ENCODE results near the gene TOMM34. TPM values are rescaled to one million over a fixed set of nuclear protein-coding genes. Genes with fewer than 3 reads are reported as not detected.

TOMM34 gene
- total RNA-seq, 4 donors from 2014 or later, result 11.4 to 19.5 (median 16.7) TPM

- WGBS, 2 donors, result 1 to 3% methylated on average over 10 to 11 of the region's 13 CpGs
- peak overlapping the region; percentile 76 to 82 (median 79) for H3K4me3 ChIP-seq
- peaks cover 7 to 48% (median 10%) of the 10 kb centered on the region in 3 donors for H3K4me1 ChIP-seq
- peaks cover 9 to 18% (median 10%) of the 10 kb centered on the region in 3 donors for H3K36me3 ChIP-seq
- DNase-seq, result no peak
- TF ChIP-seq CTCF (IDR thresholded peaks at IDR 0.05) (peak in 1 of 6 experiments; percentile 3), POLR2A (IDR thresholded peaks at IDR 0.05) (no peak)
- intact Hi-C loops (cut with DNase I), result no loop called here
- no peaks in the 10 kb centered on the region for H3K27me3 ChIP-seq
- H3K9me3 ChIP-seq, result no peaks in the 10 kb centered on the region
- peak overlapping the region; percentile 82 to 90 (median 87) for H3K27ac ChIP-seq
Observed at GRCh38 chr20:44959638-44960102, 527 bp downstream of the TOMM34 start.

DNA sequence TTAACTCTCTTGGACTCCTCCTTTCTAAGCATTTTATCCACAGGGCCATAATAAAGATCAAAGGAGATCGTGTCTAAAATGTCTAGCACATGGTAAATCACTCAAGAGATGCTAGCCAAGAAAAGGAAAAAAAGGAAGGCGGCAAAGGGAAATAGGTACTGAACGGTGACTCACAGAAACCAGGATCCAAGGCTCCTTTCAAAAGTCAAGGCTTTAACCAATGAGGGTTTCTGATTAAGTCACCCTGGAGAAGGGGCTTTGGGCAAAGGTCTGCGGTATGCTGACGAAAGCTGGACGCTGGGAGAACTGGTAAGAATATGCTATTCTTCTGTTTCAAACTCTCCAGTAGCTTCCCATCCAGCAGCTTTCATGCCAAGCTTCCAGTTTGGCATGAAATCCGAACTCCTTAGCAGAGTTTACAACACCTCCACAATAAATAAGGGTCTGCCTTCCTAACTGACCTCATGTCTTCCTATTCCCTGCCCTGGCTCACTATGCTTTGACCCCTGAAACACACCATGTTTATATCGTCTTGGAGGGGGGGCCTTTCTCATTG is 1.0 kb downstream of the TOMM34 start:
- peak overlapping the region; percentile 82 to 90 (median 87) for H3K27ac ChIP-seq
- peaks cover 7 to 48% (median 10%) of the 10 kb centered on the region in 3 donors for H3K4me1 ChIP-seq
- no peaks in the 10 kb centered on the region for H3K9me3 ChIP-seq
- WGBS, 2 donors, result 11 to 12% methylated on average over 8 of the region's 8 CpGs
- intact Hi-C loops (cut with DNase I), result no loop called here
- DNase-seq, result no peak
- peaks cover 12 to 24% (median 14%) of the 10 kb centered on the region in 3 donors for H3K36me3 ChIP-seq
- H3K27me3 ChIP-seq, result no peaks in the 10 kb centered on the region
- peak overlapping the region; percentile 76 to 82 (median 79) for H3K4me3 ChIP-seq
- TF ChIP-seq POLR2A (IDR thresholded peaks at IDR 0.05), result no peak
- TF ChIP-seq CTCF (IDR thresholded peaks at IDR 0.05), result no peak

GRCh38 chr20:44958276-44958675 is 1.9 kb downstream of the TOMM34 start:
- DNase-seq, result no peak
- H3K27me3 ChIP-seq, result no peaks in the 10 kb centered on the region
- intact Hi-C loops (cut with DNase I), result no loop called here
- 94% methylated on average over 7 to 8 of the region's 8 CpGs for WGBS, 2 donors
- no peak overlapping the region for H3K27ac ChIP-seq
- H3K36me3 ChIP-seq, result peaks cover 18 to 32% (median 18%) of the 10 kb centered on the region in 3 donors
- no peaks in the 10 kb centered on the region for H3K9me3 ChIP-seq
- TF ChIP-seq POLR2A (IDR thresholded peaks at IDR 0.05) (no peak), CTCF (IDR thresholded peaks at IDR 0.05) (no peak)
- peaks cover 7 to 48% (median 10%) of the 10 kb centered on the region in 3 donors for H3K4me1 ChIP-seq
- no peak overlapping the region for H3K4me3 ChIP-seq

GRCh38 chr20:44956410-44956809 is 3.8 kb downstream of the TOMM34 start:
- Histone ChIP-seq H3K27ac (no peak overlapping the region), H3K9me3 (no peaks in the 10 kb centered on the region), H3K36me3 (peaks cover 24 to 51% (median 28%) of the 10 kb centered on the region in 3 donors), H3K4me3 (no peak overlapping the region), H3K27me3 (no peaks in the 10 kb centered on the region), H3K4me1 (peaks cover 7 to 48% (median 10%) of the 10 kb centered on the region in 3 donors)
- intact Hi-C loops (cut with DNase I), result no loop called here
- 62 to 79% methylated on average over 2 to 3 of the region's 3 CpGs for WGBS, 2 donors
- TF ChIP-seq CTCF (IDR thresholded peaks at IDR 0.05), result no peak
- no peak for TF ChIP-seq POLR2A (IDR thresholded peaks at IDR 0.05)
- no peak for DNase-seq

GRCh38 chr20:44955270-44955669 is 4.9 kb downstream of the TOMM34 start:
- WGBS, 2 donors, result 83 to 89% methylated on average over 4 of the region's 4 CpGs
- no peaks in the 10 kb centered on the region for H3K9me3 ChIP-seq
- DNase-seq, result no peak
- H3K4me1 ChIP-seq, result peaks cover 4 to 39% (median 10%) of the 10 kb centered on the region in 3 donors
- peaks cover 33 to 62% (median 39%) of the 10 kb centered on the region in 3 donors for H3K36me3 ChIP-seq
- intact Hi-C loops (cut with DNase I), result no loop called here
- no peak overlapping the region for H3K4me3 ChIP-seq
- no peak overlapping the region for H3K27ac ChIP-seq
- TF ChIP-seq CTCF (IDR thresholded peaks at IDR 0.05), result no peak
- TF ChIP-seq POLR2A (IDR thresholded peaks at IDR 0.05), result no peak
- no peaks in the 10 kb centered on the region for H3K27me3 ChIP-seq
